AG09319 (cell line): ENCODE results near the gene TRPM8.

Source experiments
- DNase-seq: peaks from one replicate; pipeline ENCODE4 v3.0.0-alpha.2; 2010; ENCODE audit warnings: low read depth; ENCODE audit errors: extremely low read depth
- CTCF ChIP-seq: IDR thresholded peaks from 2 replicates; pipeline ENCODE4 v1.5.1; 2011; ENCODE audit warnings: low read depth, mild to moderate bottlenecking, inconsistent platforms, low read length, moderate library complexity

Gene TRPM8

GRCh38 chr2:234022424-234022823 is 105.3 kb downstream of the TRPM8 start:
- no peak for DNase-seq
- TF ChIP-seq CTCF: no peak

DNA sequence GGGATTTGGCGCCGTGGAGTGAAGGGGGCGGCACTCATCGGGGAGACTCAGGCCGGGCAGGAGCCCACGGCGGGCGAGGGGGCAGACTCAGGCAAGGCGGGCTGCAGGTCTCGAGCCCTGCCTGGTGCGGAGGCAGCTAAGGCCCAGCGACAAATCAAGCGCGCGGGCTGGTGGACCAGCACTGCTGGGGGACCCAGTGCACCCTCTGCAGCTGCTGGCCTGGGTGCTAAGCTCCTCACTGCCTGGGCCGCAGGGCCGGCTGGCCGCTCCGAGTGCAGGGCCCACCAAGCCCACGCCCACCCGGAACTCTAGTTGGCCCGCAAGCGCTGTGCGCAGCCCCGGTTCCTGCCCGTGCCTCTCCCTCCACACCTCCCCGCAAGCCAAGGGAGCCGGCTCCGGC is 107.1 kb downstream of the TRPM8 start:
- DNase-seq: no peak
- TF ChIP-seq CTCF: no peak

GRCh38 chr2:234025466-234025865 is 108.3 kb downstream of the TRPM8 start:
- no peak for DNase-seq
- TF ChIP-seq CTCF: no peak

DNA sequence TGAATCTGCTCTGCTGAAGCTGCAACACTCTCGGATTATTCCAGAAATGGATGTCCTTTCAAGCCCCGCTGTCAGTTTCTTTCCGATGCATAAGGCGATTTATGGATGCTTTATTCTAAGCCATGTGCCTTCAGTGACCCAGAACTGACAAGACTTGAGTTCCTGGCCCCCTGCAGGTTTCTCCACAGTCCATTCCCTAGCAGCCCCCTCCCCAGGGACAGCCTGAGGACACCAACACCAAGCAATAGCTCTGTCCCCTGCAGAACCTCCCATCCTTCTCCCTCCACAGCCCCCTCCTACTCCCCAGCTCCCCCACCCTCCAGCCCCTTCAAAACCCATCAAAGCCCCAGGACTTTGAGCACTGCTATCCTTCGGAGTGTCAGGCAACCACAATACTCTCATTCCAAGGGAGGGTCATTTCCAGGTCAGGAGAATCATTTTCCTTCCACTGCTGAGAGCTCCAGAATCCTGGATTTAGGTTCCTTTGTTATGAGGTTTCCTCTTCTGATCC is 108.8 kb downstream of the TRPM8 start:
- DNase-seq: no peak
- no peak for TF ChIP-seq CTCF

- no peak for DNase-seq
- TF ChIP-seq CTCF: no peak
These were observed 109.6 kb downstream of the TRPM8 start for GRCh38 chr2:234026693-234027254.

- no peak for TF ChIP-seq CTCF
- no peak for DNase-seq
These were observed 110.5 kb downstream of the TRPM8 start for GRCh38 chr2:234027641-234028040.

GRCh38 chr2:234029150-234029733 is 112.1 kb downstream of the TRPM8 start:
- DNase-seq: no peak
- no peak for TF ChIP-seq CTCF
